GM18517 (cell line): Measurements from ENCODE around the gene TCF12.
"Not testable (repeated sequence)": the region's sequence is repeated elsewhere in the genome, so short reads cannot be mapped to it uniquely, and the experiment has no call there.

ENCODE experiments used
- ATAC-seq: cut with Tn5 transposase; IDR thresholded peaks from one replicate; pipeline ENCODE4 v1.9.1; 2021; ENCODE audit warnings: mild to moderate bottlenecking, moderate library complexity; ENCODE audit not compliant: unreplicated experiment

Gene TCF12

GRCh38 chr15:56915888-56916287 is 2.6 kb upstream of the TCF12 start:
- ATAC-seq: no peak

GRCh38 chr15:56916825-56917477 is 1.5 kb upstream of the TCF12 start:
- no peak for ATAC-seq

DNA sequence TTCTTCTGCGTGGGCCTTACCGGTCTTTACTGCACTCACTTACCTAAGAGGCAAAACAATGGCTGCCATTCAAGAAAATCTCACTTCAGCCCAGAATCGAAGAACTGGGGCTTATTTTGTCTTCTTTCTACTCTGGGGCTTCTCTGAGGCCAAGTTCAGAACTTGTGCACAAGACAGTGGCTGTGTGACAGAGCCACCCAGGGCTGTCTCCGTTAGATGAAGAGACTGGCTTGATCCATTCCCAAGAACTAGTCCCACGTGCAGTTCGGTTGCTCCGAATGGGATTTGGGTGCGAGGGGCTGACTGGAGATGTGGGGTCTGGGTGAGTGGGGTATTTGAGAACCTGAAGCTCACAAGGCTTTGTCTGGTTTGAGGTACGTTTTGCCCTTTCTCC is 795 bp upstream of the TCF12 start:
- peak; percentile 3 for ATAC-seq

DNA sequence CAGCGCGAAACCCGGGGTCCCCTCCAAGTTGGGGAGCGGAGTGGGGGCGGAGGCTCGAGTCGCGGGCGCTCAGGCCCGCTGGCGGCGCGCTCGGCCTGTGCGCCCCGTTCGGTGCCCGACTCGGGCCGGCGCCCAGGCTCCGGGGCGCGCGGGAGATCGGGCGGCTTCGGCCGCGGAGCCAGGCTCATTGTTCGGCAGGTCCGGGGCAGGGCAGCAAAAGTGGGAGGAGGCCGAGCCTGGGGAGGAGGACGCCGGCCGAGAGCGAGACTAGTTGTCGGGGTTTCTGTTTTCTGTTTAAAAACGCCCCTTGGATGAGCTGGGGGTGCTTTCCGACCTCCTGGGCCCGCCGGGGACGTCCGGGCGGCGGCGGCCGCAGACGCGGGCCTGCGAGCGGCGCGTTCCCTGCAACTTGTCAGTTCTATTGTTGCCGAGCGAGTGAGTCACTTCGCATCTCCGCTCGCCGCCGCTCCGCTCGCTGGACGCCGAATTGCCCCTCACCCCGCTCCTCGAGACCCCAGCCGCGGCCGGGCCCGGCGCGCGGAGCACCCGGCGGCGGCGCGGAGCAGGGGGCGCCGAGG is 676 bp downstream of the TCF12 start:
- ATAC-seq: peak; percentile 33

DNA sequence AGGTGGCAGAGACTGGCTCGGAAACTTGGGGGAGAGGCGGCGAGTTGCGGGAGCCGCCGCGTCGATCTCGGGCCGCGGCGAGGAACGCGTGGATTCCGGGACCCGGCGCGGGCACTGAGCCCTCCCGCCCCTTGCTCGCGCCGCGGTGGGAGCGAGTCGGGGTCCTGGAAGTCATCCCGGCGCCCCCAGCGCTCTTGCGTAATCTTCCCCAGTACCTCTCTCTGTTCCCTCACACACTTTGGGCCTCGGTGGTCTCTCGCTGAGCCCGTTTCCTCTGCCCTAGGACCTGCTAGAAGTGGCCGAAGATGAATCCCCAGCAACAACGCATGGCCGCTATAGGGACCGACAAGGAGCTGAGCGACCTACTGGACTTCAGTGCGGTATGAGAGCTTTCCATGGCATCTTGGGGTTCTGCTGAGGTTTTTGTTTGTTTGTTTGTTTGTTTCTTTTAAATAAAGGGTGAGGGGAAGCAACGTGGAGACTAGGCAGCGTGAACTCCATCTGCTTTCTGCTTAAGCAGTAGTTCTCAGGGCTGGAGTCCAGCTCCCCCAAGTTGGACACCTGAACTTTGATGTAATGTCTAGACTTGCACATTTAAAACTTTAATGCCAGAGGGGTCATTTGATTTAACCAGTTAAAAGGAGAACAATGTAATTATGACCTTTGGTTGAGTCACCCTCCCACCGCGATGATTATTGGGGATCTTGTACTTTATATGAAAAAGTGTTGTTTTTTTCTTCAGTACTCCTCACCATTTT is 1.3 kb downstream of the TCF12 start:
- ATAC-seq: peak; percentile 13

DNA sequence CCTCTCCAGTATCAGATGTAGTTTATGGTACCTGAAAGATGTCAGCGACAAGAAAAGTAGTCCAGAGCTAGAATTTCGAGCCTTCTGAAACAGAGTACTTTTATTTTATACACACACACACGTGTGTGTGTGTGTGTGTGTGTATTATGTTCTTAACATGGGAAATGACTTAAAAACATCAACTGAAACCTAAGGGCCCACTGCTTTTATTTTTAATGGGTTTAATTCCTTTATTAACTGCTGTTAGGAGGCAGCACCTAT is 1.9 kb downstream of the TCF12 start:
- no peak for ATAC-seq

DNA sequence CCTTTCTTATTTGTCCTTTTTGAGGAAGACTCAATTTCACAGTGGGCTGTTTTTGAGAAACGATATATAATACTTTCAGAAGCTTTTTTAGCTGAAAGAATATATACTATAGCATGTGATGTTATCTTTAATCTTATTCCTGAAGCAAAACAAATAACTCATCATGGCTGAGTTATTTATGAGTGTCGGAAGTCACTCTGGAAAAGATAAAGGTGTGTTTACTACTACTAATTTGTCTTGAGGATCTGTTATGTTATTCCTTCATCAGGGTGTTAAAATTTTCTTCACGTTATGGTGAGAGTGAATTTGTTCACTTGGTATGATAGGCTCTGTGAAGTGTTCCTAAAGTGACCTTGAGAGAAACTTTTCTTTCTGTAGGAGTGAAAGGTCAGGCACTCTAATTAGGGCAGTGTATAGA is 4.7 kb downstream of the TCF12 start:
- no peak for ATAC-seq

DNA sequence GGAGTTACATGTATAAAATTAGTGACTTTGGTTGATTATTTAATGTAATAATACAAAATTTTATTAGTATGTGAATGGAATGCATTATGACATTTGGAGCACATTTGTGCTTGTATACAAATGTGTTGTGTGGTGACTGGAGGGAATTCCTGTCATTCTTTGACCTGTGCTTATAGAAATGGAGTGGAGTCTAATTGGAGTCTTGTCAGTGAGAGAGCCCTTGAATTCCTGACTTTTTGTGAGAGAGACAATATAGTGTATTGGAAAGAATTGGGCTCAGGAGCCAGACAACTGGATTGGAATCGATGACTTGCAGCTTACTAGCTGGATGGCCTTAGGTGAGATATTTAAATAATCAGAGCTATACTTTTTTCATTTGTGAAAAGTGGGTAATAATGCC is 9.4 kb downstream of the TCF12 start:
- ATAC-seq: no peak

DNA sequence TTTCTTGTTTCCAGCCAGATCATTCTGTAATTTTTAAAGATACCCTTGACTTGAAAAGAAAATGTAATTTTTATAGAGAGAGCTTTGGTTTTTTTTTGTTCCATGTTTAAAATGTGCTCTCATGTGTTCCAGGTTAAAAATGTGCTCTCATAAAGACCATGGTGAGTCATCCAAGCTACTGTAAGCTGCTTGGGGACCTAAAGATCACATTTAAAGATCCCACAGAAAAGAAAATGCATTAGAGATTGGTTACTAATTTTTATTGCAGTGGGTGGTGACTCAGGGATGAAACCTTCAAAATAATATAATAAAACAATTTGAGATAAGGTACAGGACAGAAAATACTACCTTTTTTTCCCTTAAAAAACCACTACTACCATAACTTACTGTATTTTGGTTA is 11.0 kb downstream of the TCF12 start:
- ATAC-seq: no peak

DNA sequence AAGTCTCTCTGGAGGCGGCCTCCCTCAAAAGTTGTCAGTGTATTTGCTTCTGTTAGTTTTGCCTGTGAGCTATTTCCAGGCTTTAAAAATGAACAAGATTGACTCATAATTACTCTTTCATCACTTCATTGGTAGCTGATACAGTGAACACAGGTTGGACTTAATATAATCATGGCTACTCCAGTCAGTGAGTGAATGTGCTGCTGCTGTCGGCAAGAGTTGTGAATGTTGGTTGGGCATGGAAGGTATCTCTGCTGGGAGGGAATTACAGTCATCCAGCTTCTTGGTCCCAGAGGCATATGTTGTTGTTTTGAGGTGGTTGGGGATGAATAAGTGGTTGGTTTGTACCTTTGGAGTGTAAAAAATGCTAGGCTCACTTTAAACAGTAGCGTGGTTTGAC is 11.5 kb downstream of the TCF12 start:
- no peak for ATAC-seq

DNA sequence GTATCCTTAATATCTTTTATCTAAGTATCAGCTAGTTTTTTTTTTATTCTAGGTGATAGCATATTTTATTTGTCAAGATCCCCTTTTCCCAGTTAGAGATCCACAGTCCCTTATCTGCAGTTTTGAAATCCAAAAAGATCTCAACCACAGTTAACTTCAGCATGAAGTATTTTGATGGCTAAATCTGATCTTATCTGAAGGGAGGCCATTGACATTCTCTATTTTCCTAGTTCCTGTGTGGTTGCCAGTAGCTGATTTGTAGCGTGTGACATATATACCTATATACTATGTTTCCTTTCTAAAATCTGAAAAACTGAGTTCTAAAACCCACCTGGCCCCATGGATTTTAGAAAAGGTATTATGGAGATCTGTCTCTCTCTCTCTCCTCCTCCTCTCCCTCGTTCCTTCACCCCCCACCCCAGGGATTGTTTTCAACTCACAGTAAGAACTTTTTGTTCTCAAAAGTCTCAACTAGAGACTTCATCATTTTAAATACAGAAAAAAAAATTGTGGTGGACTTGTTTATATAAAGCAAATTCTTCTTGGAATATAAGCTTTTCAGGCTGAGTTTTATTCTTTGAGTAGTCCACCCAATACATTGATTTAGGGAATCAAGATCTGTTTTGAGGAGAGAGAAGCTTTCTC is 12.3 kb downstream of the TCF12 start:
- ATAC-seq: no peak

DNA sequence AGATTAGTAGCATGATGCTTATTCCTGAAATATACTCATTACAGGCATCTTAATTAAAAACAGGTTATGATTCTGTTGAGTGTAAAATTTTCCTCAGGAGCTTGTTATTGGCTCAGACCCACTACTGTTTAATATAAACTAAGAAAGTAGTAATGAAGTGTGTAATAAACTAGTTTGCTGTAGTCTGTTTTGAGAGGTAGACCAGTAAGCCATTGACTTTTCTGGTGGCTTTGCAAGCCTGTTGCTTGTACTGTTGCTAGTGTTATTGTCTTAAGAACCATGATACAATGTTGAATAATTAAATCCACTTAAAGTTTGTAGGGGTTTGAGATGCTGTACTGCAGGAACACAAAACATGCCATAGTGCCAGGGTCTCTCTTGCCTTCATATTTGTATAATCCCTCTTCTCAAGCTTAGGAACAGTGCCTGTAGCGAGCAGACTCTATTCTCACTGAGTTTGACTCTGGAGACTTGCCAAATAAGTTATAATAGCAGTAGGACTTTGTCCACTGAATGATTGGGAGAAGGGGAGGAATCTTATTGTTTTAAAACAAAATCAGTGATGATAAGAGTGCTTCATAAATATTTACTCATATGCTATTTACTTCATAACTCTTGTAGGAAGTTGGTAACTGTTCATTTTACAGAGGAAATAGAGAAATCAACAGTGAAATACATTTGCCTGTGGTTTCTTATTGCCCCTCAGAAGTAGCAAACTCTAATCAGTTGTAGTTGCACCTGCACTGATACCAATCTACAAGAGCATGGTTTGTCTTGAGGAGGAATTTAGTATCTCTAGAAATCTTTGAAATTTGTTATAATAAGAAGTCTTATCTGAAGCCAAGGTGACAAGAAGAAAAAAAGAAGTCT is 13.4 kb downstream of the TCF12 start:
- ATAC-seq: no peak

DNA sequence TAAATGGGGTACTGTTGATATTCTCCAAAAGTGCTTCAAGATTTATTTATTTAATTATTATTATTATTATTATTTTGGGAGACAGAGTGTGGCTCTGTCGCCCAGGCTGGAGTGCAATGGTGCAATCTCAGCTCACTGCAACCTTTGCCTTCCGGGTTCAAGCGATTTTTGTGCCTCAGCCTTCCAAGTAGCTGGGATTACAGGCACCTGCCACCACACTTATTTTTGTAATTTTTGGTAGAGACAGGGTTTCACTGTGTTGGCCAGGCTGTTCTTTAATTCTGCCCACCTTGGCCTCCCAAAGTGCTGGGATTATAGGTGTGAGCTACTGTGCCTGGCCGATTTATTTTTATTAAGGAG is 14.0 kb downstream of the TCF12 start:
- not testable (repeated sequence) for ATAC-seq

DNA sequence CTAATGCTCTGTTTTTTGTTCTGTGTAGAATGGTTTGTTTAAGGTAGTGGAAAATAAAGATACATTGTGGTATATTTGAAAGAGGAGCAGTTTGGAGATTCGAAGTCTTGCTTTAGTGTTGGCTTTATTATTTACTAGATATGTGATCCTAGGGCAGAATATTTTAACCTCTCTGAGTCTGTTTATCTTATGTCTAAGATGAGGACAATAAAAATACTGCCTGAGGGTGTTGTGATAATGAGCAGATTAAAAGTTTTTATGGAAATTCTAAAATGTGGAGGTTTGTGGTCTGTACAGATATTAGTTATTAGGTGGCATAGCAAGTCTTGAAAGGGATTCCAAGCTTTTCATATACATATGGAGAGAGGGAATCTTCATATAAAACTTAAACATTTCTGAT is 15.0 kb downstream of the TCF12 start:
- no peak for ATAC-seq

DNA sequence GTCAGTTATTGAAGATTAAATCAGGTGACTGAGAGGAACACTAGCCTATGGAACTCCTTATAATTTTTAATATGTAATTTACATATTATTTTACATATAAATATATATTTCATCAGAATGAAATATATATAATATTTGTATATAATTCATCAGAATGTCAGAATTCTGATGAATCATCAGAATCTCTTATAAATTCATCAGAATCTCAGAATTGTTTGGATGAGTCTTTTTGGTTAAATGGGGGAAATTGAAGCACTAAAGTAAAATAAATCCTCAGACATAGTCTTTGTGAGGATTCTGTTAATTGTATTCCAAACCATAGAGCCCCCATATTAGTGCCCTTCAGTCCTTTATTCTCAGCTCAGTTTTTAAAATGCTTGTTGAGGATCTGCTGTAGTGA is 15.4 kb downstream of the TCF12 start:
- ATAC-seq: no peak

GRCh38 chr15:56934269-56934668 is 15.8 kb downstream of the TCF12 start:
- ATAC-seq: no peak

GRCh38 chr15:56936929-56937328 is 18.5 kb downstream of the TCF12 start:
- ATAC-seq: no peak

DNA sequence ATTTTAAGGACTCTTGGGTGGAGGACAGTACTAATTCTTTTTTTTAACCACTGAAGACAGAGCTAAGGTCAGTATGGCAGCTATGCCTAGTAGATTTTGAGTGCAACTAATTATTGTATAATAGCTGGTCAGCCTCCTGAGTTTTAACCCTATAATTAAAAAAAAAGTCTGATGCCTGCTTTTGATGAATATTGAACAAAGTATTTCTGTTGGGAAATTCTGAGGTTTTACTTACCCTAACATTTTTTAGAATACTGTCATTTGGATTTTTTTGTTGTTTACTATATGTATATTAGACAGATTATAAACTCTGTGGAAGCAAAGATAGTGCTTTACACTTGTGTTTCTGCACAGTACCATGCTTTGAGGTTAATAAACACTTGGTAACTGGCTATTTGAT is 20.8 kb downstream of the TCF12 start:
- ATAC-seq: no peak

GRCh38 chr15:56940388-56940787 is 21.9 kb downstream of the TCF12 start:
- ATAC-seq: no peak

- ATAC-seq: no peak
Measured at GRCh38 chr15:56942118-56942517, 23.7 kb downstream of the TCF12 start.

GRCh38 chr15:56943403-56943802 is 25.0 kb downstream of the TCF12 start:
- ATAC-seq: no peak
